IMR-90 (cell line): Measurements from ENCODE around the gene IL24. TPM values are rescaled to one million over a fixed set of nuclear protein-coding genes. Genes with fewer than 3 reads are reported as not detected.

Experiments
- ATAC-seq: fragments of 200-7000 bp; cut with Tn5 transposase; 2 replicates; pipeline ENCODE4 v1.9.1; 2020; ENCODE audit warnings: low read depth, mild to moderate bottlenecking, moderate library complexity
- BruUV-seq: library from RNA; stranded (reverse); fragments of 400-500 nt; replicated peaks from 2 replicates; lab custom pipeline; 2021; lab: Mats Ljungman, UMichigan
- CTCF ChIA-PET: fragments of 300-600 bp; formaldehyde crosslinking; extraction: SDS; loops from one replicate; lab custom pipeline; 2021; ENCODE audit warnings: antibody characterized with exemption; lab: Yijun Ruan, JAX
- POLR2A ChIA-PET: fragments of 300-600 bp; sonication (Branson Sonifier 250); formaldehyde crosslinking; loops from one replicate; lab custom pipeline; 2022; ENCODE audit warnings: antibody characterized with exemption; ENCODE audit not compliant: unreplicated experiment; lab: Charles Lee
- DNase-seq: peaks from one replicate; pipeline ENCODE4 v3.0.0; 2013
- H2AFZ ChIP-seq: replicated peaks from 2 replicates; pipeline ENCODE3; 2013; ENCODE audit warnings: low read length, mild to moderate bottlenecking; ENCODE audit not compliant: poor library complexity
- H2AK5ac ChIP-seq: 2 replicates; pipeline ENCODE4 v1.6.1; 2013; ENCODE audit warnings: low read depth, low read length, inconsistent platforms
- H2AK9ac ChIP-seq: replicated peaks from 2 replicates; pipeline ENCODE3; 2013; ENCODE audit warnings: mild to moderate bottlenecking, low read depth, low read length, moderate library complexity; ENCODE audit not compliant: poor library complexity
- H2BK120ac ChIP-seq: 2 replicates; pipeline ENCODE4 v1.6.1; 2013; ENCODE audit warnings: low read depth, low read length, inconsistent platforms
- H2BK15ac ChIP-seq: 3 replicates; pipeline ENCODE4 v1.6.1; 2013; ENCODE audit warnings: low read depth, low read length, inconsistent platforms
- H2BK20ac ChIP-seq: 2 replicates; pipeline ENCODE4 v1.6.1; 2013; ENCODE audit warnings: low read depth, mild to moderate bottlenecking, inconsistent platforms, low read length, moderate library complexity
- H2BK5ac ChIP-seq: 2 replicates; pipeline ENCODE4 v1.6.1; 2013; ENCODE audit warnings: mild to moderate bottlenecking, low read depth, low read length, inconsistent platforms; ENCODE audit not compliant: poor library complexity, severe bottlenecking
- H3K14ac ChIP-seq: replicated peaks from 2 replicates; pipeline ENCODE4 v1.6.1; 2013; ENCODE audit warnings: low read depth, low read length, inconsistent platforms
- H3K18ac ChIP-seq: 2 replicates; pipeline ENCODE4 v1.6.1; 2013; ENCODE audit warnings: low read depth, low read length, control low read depth
- H3K23ac ChIP-seq: 2 replicates; pipeline ENCODE4 v1.6.1; 2013; ENCODE audit warnings: low read depth, low read length, inconsistent platforms
- H3K27ac ChIP-seq: 2 replicates; pipeline ENCODE4 v1.5.1; 2013; ENCODE audit warnings: mild to moderate bottlenecking, control low read depth, low read length; ENCODE audit not compliant: insufficient read depth
- H3K27me3 ChIP-seq: 2 replicates; pipeline ENCODE4 v1.6.1; 2013; ENCODE audit warnings: low read length; ENCODE audit not compliant: control insufficient read depth, insufficient read depth
- H3K36me3 ChIP-seq: 2 replicates; pipeline ENCODE4 v1.6.1; 2013; ENCODE audit warnings: low read length, mixed read lengths; ENCODE audit not compliant: control insufficient read depth, insufficient read depth
- H3K4ac ChIP-seq: 2 replicates; pipeline ENCODE4 v1.6.1; 2013; ENCODE audit warnings: low read depth, low read length, inconsistent platforms
- H3K4me1 ChIP-seq: 2 replicates; pipeline ENCODE4 v1.6.1; 2013; ENCODE audit warnings: low read length, mixed read lengths; ENCODE audit not compliant: control insufficient read depth, insufficient read depth
- H3K4me2 ChIP-seq: 2 replicates; pipeline ENCODE4 v1.6.1; 2013; ENCODE audit warnings: low read depth, mild to moderate bottlenecking, control low read depth, low read length, moderate library complexity
- H3K4me3 ChIP-seq: 2 replicates; pipeline ENCODE4 v1.5.1; 2013; ENCODE audit warnings: low read depth, mild to moderate bottlenecking, control low read depth, low read length, moderate library complexity; ENCODE audit not compliant: insufficient read depth
- H3K56ac ChIP-seq: 2 replicates; pipeline ENCODE4 v1.6.1; 2013; ENCODE audit warnings: low read length, inconsistent platforms; ENCODE audit not compliant: insufficient read depth; ENCODE audit errors: extremely low read depth
- H3K79me1 ChIP-seq, 2 experiments: 2 replicates each; pipeline ENCODE4 v1.6.1; 2013; ENCODE audit warnings: low read length in 2 of 2, inconsistent platforms in 1 of 2, low read depth in 1 of 2
- H3K9ac ChIP-seq: 2 replicates; pipeline ENCODE4 v1.6.1; 2013; ENCODE audit warnings: low read depth, low read length, control low read depth
- H3K9me1 ChIP-seq: 2 replicates; pipeline ENCODE4 v1.6.1; 2013; ENCODE audit warnings: low read length, inconsistent platforms; ENCODE audit not compliant: insufficient read depth
- H3K9me3 ChIP-seq: 2 replicates; pipeline ENCODE4 v1.6.1; 2013; ENCODE audit warnings: low read length; ENCODE audit not compliant: control insufficient read depth, insufficient read depth
- H4K20me1 ChIP-seq: 2 replicates; pipeline ENCODE4 v1.6.1; 2013; ENCODE audit warnings: low read length, inconsistent platforms; ENCODE audit not compliant: insufficient read depth
- H4K5ac ChIP-seq: 2 replicates; pipeline ENCODE4 v1.6.1; 2013; ENCODE audit warnings: mild to moderate bottlenecking, low read depth, low read length, control low read depth
- H4K8ac ChIP-seq, 2 experiments: 2 replicates each; pipeline ENCODE4 v1.6.1; 2013; ENCODE audit warnings: low read depth in 2 of 2, low read length in 2 of 2, control low read depth in 1 of 2, inconsistent platforms in 1 of 2
- H4K91ac ChIP-seq: 2 replicates; pipeline ENCODE4 v1.6.1; 2013; ENCODE audit warnings: low read depth, low read length, inconsistent platforms; ENCODE audit not compliant: insufficient read depth
- CEBPB ChIP-seq: IDR thresholded peaks from 2 replicates; pipeline ENCODE4 v1.6.1; 2012; ENCODE audit warnings: low read depth, low read length, improper control_type of control experiment
- CTCF ChIP-seq: conservative IDR thresholded peaks from 2 replicates; pipeline ENCODE4 v1.5.1; 2012; ENCODE audit warnings: mild to moderate bottlenecking, low read depth, low read length, improper control_type of control experiment
- WGBS, 2 experiments: methylation state at CpG; one replicate each; pipeline versions ENCODE4 v1.1.5 to v1.1.7; 2013; ENCODE audit warnings: missing lambda C conversion rate in 2 of 2; ENCODE audit not compliant: insufficient read length in 1 of 2; ENCODE audit errors: extremely low coverage in 2 of 2; 5-methylcytosine and 5-hydroxymethylcytosine counted together
- dilution Hi-C: fragments of 300-500 bp; cut with HindIII; formaldehyde crosslinking; loops from one replicate; pipeline ENCODE4 v1.14.3; 2018; ENCODE audit warnings: low sequenced_read_pairs; ENCODE audit not compliant: unreplicated experiment
- in situ Hi-C: fragments of 300-500 bp; cut with MboI; formaldehyde crosslinking; loops from 3 replicates; pipeline ENCODE4 v1.14.3; 2019; ENCODE audit warnings: low sequenced_read_pairs, inconsistent platforms, mixed read lengths
- intact Hi-C: fragments of 100-400 bp; cut with micrococcal nuclease; formaldehyde crosslinking; loops from 2 replicates; pipeline ENCODE4 v1.10.0; 2022
- polyA plus RNA-seq, 3 experiments: library from polyadenylated mRNA; depleted of rRNA; stranded (reverse); fragments of >200 nt; gene quantifications; 2 replicates each; pipeline ENCODE4 v1.2.3, GENCODE V29; 2012; ENCODE audit warnings: low replicate concordance in 1 of 3
- total RNA-seq: library from RNA; depleted of rRNA; stranded (reverse); fragments of >200 nt; gene quantifications from 2 replicates; pipeline ENCODE4 v1.2.3, GENCODE V29; 2012

The IL24 gene
- total and polyA plus RNA-seq, 2 of the 4 experiments (the other 2 are of a cell fraction): 0.12 to 0.18 TPM

- Histone ChIP-seq H4K8ac (no peak overlapping the region), H3K9me3 (peaks cover 3% of the 10 kb centered on the region), H4K91ac (no peak overlapping the region), H3K23ac (no peak overlapping the region), H3K9ac (no peak overlapping the region), H3K79me1 (no peaks in the 10 kb centered on the region), H3K4me2 (no peak overlapping the region), H3K56ac (no peak overlapping the region), H3K27me3 (peaks cover 45% of the 10 kb centered on the region), H3K18ac (no peak overlapping the region), H3K27ac (no peak overlapping the region), H3K36me3 (no peaks in the 10 kb centered on the region), H3K4me1 (no peaks in the 10 kb centered on the region), H2AK5ac (no peak overlapping the region), H2BK5ac (no peak overlapping the region), H2AK9ac (no peak overlapping the region), H2AFZ (no peak overlapping the region), H3K4me3 (no peak overlapping the region), H2BK120ac (no peak overlapping the region), H2BK15ac (no peak overlapping the region), H4K5ac (no peak overlapping the region), H3K9me1 (no peaks in the 10 kb centered on the region), H3K14ac (no peak overlapping the region), H3K4ac (no peak overlapping the region), H2BK20ac (no peak overlapping the region), H4K20me1 (no peaks in the 10 kb centered on the region)
- no peak for ATAC-seq
- intact Hi-C loops (no loop called here), in situ Hi-C loops (no loop called here), dilution Hi-C loops (no loop called here)
- DNase-seq: no peak
- TF ChIP-seq CEBPB: no peak
- TF ChIP-seq CTCF: no peak
- no TSS peak for BruUV-seq
- no CpG with 5 or more reads among the region's 4 CpGs for WGBS, 2 experiments
- ChIA-PET POLR2A (no interaction called here), CTCF (no interaction called here)
Observed at GRCh38 chr1:206949208-206949607, 52.0 kb downstream of the IL24 start.
